HG02938 (cell line): ENCODE results near the gene CHST6.
"Not testable (repeated sequence)": the region's sequence is repeated elsewhere in the genome, so short reads cannot be mapped to it uniquely, and the experiment has no call there.

Experiments
- ATAC-seq: cut with Tn5 transposase; IDR thresholded peaks from one replicate; pipeline ENCODE4 v1.9.1; 2021; ENCODE audit warnings: mild to moderate bottlenecking, moderate library complexity; ENCODE audit not compliant: unreplicated experiment

Gene CHST6

GRCh38 chr16:75452464-75453190, 42.6 kb downstream of the CHST6 start:
- ATAC-seq: no peak

DNA sequence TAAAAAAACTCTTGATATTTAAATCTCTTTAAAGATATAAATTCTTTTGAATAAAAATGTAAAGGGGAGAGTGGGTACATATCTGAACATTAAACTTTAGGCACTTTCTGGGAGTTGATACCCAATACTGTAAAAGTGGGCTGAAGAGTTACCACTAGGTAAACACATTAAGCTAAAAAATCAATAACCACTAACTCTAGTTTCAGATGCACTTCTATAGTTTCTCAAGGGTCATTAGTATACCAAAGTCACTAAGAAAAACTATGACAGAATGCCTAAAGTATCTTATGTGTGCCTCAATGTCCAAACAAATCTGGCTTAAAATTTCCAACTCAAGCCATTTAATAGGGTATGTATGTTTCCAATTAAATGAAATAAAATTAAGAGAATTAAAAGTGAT, 48.8 kb downstream of the CHST6 start:
- no peak for ATAC-seq

GRCh38 chr16:75445298-75445697, 49.9 kb downstream of the CHST6 start:
- no peak for ATAC-seq

DNA sequence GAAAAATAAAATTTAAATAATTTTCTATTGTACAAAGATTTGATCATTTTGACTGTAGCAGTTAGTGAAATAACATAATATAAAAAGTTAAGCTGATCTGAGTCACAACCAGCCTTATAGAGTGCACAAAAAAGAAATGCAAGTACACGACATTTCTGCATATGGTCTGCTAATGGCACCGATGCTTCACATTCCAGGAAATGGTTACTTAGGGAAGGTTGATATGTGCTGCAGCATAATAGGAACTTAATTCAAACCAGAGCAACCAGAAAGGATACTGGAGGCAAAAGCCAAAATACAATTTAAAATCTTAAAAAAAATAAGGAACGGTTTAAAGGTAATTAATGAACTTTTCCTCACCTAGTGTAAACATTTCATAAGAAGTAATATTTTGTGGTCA, 51.9 kb downstream of the CHST6 start:
- no peak for ATAC-seq

DNA sequence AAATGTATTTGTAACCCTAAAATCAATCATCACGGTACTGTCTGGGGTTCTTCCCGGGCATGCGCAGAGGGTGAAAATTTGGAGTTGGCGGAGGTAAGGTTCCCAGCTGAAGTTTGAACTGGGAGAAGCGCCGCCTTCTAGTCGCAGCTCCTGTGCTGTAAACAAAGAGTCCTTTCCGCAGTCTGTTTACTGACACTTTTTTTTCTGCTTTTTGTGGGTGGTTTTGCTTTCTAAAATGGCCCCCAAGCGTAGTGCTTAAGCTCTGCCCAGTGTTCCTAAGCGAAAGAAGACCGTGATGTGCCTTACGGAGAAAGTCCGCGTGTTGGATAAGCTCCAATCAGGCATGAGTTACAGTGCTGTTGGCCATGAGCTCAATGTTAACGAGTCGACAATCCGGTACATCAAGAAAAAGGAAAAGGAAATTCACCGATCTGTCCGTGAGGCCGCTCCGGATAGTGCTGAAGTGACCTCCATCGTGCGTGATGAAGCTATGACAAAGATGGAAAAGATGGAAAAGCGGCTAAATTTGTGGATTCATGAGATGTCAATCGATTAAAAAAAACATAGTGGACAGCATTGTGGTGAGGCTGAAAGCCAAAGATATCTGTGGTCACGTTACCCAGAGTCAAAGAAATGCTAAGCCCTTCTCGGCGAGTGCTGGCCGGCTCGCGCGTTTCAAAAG, 61.4 kb downstream of the CHST6 start:
- peak; percentile 60 for ATAC-seq

DNA sequence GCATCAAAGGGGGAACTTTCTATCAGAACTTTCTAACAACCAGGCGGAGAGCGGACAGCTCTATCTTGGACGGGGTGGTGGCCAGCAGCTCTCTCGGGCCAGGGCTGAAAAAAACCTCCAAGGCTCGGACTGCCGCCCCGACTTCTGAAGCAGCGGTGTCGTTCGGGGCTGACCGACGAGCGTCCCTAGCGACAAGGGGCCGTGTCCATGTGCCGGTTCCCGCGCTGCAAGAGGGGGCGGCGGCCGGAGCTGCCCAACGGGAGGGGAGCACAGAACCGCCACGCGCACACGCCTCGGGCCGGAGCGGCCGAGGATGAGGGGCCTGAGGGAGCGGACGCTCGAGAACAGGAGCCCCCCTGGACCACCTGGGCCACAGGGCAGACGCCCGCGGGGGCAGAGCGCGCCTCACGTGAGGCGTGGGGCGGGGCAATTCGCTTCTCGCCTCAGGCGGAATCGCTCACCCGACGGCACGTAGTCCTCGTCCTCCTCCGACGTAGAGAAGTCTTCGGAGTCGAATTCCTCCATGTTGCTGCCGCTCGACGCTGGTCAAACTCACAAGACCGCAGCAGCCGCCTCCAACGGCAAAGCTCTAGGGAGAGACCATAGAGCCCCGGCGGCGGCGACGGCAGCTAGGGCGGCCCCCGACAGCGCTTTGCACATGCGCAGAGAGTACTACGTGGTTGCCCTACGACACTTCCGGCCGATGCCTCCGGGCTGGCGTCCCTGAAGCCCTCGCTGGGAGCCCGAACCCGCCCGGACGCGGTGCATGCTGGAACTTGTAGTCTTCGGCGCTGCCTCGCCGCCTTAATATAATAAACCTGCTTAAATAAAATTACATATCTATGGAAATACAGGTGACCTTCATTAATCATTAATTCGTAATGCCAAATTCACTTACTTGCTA, 62.2 kb downstream of the CHST6 start, which contains the start of gene CFDP1:
CFDP1 (minus strand) TSS at position 676 of the 904 bp plus-strand sequence; CDS start at position 525, 151 bp downstream.
- peak; percentile 87 for ATAC-seq

DNA sequence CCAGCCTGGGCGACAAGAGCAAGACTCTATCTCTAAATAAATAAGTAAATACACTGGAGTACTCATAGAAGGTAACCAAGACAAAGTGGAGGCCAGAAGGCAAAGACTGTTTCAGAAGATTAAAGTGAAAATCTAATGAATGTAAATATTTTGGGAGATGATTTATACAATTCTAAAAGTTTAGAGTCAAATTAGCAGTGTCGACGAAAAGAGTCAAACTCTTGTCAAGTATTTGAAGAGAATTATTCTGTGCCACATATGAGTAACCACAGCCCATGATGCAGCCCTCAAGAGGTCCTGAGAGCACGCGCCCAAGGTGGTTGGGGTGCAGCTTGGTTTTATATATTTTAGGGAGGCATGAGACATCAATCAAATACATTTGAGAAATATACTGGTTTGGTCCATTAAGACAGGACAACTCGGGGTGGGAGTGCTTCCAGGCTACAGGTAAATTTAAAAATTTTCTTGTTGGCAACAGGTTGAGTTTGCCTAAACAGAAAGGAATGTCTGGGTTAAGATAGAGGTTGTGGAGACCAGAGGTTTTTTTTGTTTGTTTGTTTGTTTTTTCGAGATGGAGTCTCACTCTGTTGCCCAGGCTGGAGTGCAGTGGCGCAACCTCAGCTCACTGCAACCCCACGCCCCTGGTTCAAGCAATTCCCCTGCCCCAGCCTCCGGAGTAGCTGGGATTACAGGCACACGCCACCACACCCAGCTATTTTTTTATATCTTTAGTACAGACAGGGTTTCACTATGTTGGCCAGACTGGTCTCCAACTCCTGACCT, 65.4 kb downstream of the CHST6 start:
- ATAC-seq: no peak

DNA sequence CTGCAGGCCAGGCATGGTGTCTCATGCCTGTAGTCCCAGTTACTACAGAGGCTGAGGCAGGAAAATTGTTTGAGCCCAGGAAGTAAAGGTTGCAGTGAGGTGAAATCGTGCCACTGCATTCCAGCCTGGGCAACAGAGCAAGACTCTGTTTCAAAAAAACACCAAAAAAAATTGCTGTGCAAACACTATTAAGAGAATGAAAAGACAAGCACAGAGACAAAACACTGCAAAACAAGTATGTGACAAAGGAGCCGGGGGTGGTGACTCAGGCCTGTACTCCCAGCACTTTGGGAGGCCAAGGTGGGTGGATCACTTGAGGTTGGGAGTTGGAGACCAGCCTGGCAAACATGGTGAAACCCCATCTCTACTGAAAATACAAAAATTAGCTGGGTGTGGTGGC, 68.7 kb downstream of the CHST6 start:
- ATAC-seq: not testable (repeated sequence)

- ATAC-seq: not testable (repeated sequence)
These were observed 71.0 kb downstream of the CHST6 start for GRCh38 chr16:75424105-75424762.

- ATAC-seq: no peak
These were observed 71.5 kb downstream of the CHST6 start for GRCh38 chr16:75423723-75424104.
